Measurements from ENCODE around the gene CRYBG2. TPM values are rescaled to one million over a fixed set of nuclear protein-coding genes. Genes with fewer than 3 reads are reported as not detected.

Gene CRYBG2
- total RNA-seq, 1 experiment from 2014 or later = 21.1 TPM

GRCh38 chr1:26395754-26396153 is 41.8 kb upstream of the CRYBG2 start:
- POLR2A ChIA-PET = no interaction called here
- ATAC-seq (no peak), DNase-seq (ENCODE audit: low spot score) (no peak)
- no peaks in the 10 kb centered on the region for H3K36me3 Mint-ChIP-seq
- TF ChIP-seq NFATC4 (CRISPR knock-in tag; IDR thresholded peaks at IDR 0.05) (no peak), ZBTB43 (CRISPR knock-in tag; IDR thresholded peaks at IDR 0.05) (no peak), ELF4 (CRISPR knock-in tag; IDR thresholded peaks at IDR 0.05; ENCODE audit: low read depth) (no peak), KAT7 (CRISPR knock-in tag; IDR thresholded peaks at IDR 0.05; ENCODE audit: borderline replicate concordance) (no peak), NR1H2 (CRISPR knock-in tag; IDR thresholded peaks at IDR 0.05) (no peak), SP1 (CRISPR knock-in tag; conservative IDR thresholded peaks at IDR 0.05) (no peak), ZMAT4 (CRISPR knock-in tag; IDR thresholded peaks at IDR 0.05) (no peak), ZNF512 (CRISPR knock-in tag; IDR thresholded peaks at IDR 0.05; ENCODE audit: borderline replicate concordance) (no peak), ATF2 (CRISPR knock-in tag; IDR thresholded peaks at IDR 0.05; ENCODE audit: borderline replicate concordance, low read depth) (no peak), CBFB (CRISPR knock-in tag; IDR thresholded peaks at IDR 0.05; ENCODE audit: low read depth) (no peak), ZNF423 (CRISPR knock-in tag; IDR thresholded peaks at IDR 0.05) (no peak), STAT6 (CRISPR knock-in tag; conservative IDR thresholded peaks at IDR 0.05; ENCODE audit: low read depth) (no peak), IRF2 (CRISPR knock-in tag; IDR thresholded peaks at IDR 0.05; ENCODE audit: borderline replicate concordance, low read depth) (no peak), SOX15 (CRISPR knock-in tag; IDR thresholded peaks at IDR 0.05) (no peak)
- peak overlapping the region; percentile 26; the same call in 1 of the 2 replicates for H3K27ac Mint-ChIP-seq
- no peaks in the 10 kb centered on the region for H3K27me3 Mint-ChIP-seq (ENCODE audit: low read depth)
- H3K4me3 Mint-ChIP-seq = no peak overlapping the region
- H3K4me1 Mint-ChIP-seq = peaks cover 18% of the 10 kb centered on the region
- CTCF ChIA-PET = interaction anchor here (0.7 to 7.1 kb wide), 12 partner anchors 10 to 1590 kb away, joined by 3 to 60 read pairs (median 4); partner anchors contain the start of genes CD52, CNKSR1 and LIN28A
- H3K9me3 Mint-ChIP-seq = no peaks in the 10 kb centered on the region

GRCh38 chr1:26391450-26391849 is 37.5 kb upstream of the CRYBG2 start:
- peak; percentile 38 for DNase-seq (ENCODE audit: low spot score)
- CTCF ChIA-PET = interaction anchor here (0.5 to 3.7 kb wide), 37 partner anchors 11 to 246 kb away, joined by 3 to 81 read pairs (median 6); partner anchors contain the start of genes CATSPER4, CD52, CEP85 and CNKSR1
- TF ChIP-seq CTCF (IDR thresholded peaks at IDR 0.05) (peak; percentile 72), ZBTB21 (CRISPR knock-in tag; IDR thresholded peaks at IDR 0.05; ENCODE audit: borderline replicate concordance) (no peak)
- Mint-ChIP-seq H3K9me3 (no peaks in the 10 kb centered on the region), H3K4me1 (peaks cover 18% of the 10 kb centered on the region), H3K27me3 (ENCODE audit: low read depth) (no peaks in the 10 kb centered on the region), H3K4me3 (no peak overlapping the region), H3K27ac (no peak overlapping the region), H3K36me3 (no peaks in the 10 kb centered on the region)
- POLR2A ChIA-PET = interaction anchor here (0.6 to 2.6 kb wide), 3 partner anchors 18 to 141 kb away, joined by 4 to 14 read pairs (median 8); partner anchors contain the start of gene LIN28A
- ATAC-seq = peak; percentile 86

All from WTC11 (cell line).